ENCODE results near the gene EGLN1.
"Not testable (repeated sequence)": the region's sequence is repeated elsewhere in the genome, so short reads cannot be mapped to it uniquely, and the experiment has no call there.

Gene EGLN1

DNA sequence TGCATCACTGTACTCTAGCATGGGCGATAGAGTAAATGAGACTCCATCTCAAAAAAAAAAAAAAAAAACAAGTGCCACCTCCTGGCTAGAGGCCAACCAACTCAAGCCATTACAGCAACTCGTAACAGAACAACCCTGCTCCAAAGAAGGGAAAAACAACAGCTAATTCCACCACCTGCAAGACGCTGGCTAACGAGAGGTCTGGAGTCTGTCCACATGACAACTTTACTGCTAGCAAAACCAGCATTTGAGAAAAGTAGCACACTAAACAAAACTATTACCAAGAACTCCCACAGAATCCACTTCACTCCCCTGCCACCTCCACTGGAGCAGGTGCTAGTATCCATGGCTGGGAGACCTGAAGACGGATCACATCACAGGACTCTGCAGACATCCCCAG is 24.1 kb upstream of the EGLN1 start:
- no peak overlapping the region for H3K4me3 ChIP-seq (ENCODE audit: low read length)
- no peak for TF ChIP-seq CTCF (conservative IDR thresholded peaks at IDR 0.05; ENCODE audit: low read length)
- no peak for DNase-seq (ENCODE audit: low read depth)

DNA sequence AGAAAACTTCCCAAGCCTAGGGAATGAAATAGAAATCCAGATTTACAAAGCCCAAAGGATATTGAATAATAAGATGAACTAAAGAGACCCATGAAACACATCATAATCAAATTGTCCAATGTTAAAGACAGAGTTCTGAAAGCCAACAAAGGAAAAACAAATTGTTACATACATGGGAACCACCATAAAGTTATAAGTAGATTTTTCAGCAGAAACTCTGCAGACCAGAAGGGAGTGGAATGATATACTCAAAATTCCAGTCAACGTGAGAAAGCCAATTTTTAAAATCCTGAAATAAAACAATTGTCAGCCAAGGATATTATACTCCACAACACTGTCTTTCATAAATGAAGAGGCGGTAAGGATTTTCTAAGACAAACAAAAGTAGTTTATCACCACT is 22.0 kb upstream of the EGLN1 start:
- DNase-seq (ENCODE audit: low read depth): no peak
- no peak for TF ChIP-seq CTCF (conservative IDR thresholded peaks at IDR 0.05; ENCODE audit: low read length)
- H3K4me3 ChIP-seq (ENCODE audit: low read length): no peak overlapping the region

- TF ChIP-seq CTCF (conservative IDR thresholded peaks at IDR 0.05; ENCODE audit: low read length): no peak
- no peak overlapping the region for H3K4me3 ChIP-seq (ENCODE audit: low read length)
- no peak for DNase-seq (ENCODE audit: low read depth)
These were observed 21.3 kb upstream of the EGLN1 start for GRCh38 chr1:231443363-231443762.

DNA sequence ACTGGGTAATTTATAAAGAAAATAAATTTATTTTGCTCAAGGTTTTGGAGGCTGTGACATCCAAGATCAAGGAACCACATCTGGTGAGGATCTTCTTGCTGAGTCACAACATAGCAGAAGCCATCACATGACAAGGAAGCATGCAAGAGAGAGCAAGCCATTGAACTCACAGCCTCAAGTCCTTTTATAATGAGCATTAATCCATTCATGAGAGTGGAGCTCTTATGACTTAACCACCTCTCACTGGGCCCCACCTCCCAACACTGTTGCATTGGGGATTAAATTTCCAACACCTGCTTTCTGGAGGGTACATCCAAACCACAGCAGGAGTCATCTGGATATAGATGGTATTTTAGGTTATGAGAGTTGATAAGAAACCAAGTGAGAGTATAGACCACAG is 20.6 kb upstream of the EGLN1 start:
- peak; percentile 51 for DNase-seq (ENCODE audit: low read depth)
- H3K4me3 ChIP-seq (ENCODE audit: low read length): no peak overlapping the region
- no peak for TF ChIP-seq CTCF (conservative IDR thresholded peaks at IDR 0.05; ENCODE audit: low read length)

GRCh38 chr1:231432996-231433395 is 10.9 kb upstream of the EGLN1 start:
- no peak for TF ChIP-seq CTCF (conservative IDR thresholded peaks at IDR 0.05; ENCODE audit: low read length)
- H3K4me3 ChIP-seq (ENCODE audit: low read length): no peak overlapping the region
- DNase-seq (ENCODE audit: low read depth): no peak

DNA sequence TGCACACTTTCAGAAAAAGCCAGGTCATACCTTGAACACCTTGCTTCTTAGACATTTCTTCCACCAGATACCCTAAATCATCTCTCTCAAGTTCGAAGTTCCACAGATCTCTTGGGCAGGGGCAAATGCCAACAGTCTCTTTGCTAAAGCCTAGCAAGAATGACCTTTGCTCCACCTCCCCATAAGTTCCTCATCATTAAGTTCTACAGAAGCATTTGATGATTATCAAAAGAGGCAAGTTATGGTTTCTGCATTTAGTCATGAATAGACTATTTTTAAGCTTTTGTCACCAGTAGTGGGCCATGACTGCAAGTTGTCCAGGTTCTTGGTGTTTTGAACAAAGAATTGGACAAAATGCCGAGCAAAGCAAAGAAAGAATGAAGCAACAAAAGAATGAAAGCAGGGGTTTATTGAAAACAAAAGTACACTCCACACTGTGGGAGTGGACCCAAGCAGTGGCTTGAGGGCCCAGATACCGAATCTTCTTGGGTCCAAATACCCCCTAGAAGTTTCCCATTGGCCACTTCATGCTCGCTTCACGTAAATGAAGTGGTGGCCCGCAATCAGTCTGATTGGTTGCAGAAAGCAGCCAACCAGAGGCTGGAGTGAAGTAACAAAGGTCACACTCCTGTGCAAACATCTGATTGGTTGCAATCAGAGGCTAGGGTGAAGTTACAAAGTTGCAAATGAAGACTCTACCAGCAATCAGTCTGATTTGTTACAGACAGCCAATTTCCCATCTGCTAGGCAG is 9.8 kb upstream of the EGLN1 start:
- no peak for DNase-seq (ENCODE audit: low read depth)
- H3K4me3 ChIP-seq (ENCODE audit: low read length): no peak overlapping the region
- TF ChIP-seq CTCF (conservative IDR thresholded peaks at IDR 0.05; ENCODE audit: low read length): no peak

- not testable (repeated sequence) for H3K4me3 ChIP-seq (ENCODE audit: low read length); DNase-seq (ENCODE audit: low read depth)
These were observed 8.7 kb upstream of the EGLN1 start for GRCh38 chr1:231430678-231431352.

All from AG10803 (cell line).